A549 (cell line): ENCODE data around the gene DACH1. TPM values are rescaled to one million over a fixed set of nuclear protein-coding genes. Genes with fewer than 3 reads are reported as not detected.

Source experiments
- ATAC-seq, 2 experiments: fragments of 200-7000 bp in 1 of 2; fragments of >200 bp in 1 of 2; cut with Nextera tagmentation in 1 of 2; cut with Tn5 transposase in 1 of 2; 3 replicates each; pipeline versions ENCODE4 v1.8.0 to v1.9.1; 2018 to 2020; ENCODE audit warnings: mild to moderate bottlenecking in 1 of 2, moderate library complexity in 1 of 2
- CTCF ChIA-PET: fragments of 300-600 bp; sonication (Branson Sonifier 250); formaldehyde crosslinking; extraction: SDS; loops from one replicate; lab custom pipeline; 2021; ENCODE audit warnings: antibody characterized with exemption, inconsistent platforms; lab: Yijun Ruan, JAX
- POLR2A ChIA-PET: fragments of 350-600 bp; formaldehyde crosslinking; extraction: SDS; loops from one replicate; lab custom pipeline; 2021; ENCODE audit warnings: antibody characterized with exemption, inconsistent platforms; lab: Yijun Ruan, JAX
- DNase-seq, 2 experiments: peaks; one replicate each; pipeline versions ENCODE4 v3.0.0 to v3.0.0-alpha.2; 2011 to 2016; ENCODE audit warnings: low read depth in 1 of 2, low spot score in 1 of 2
- FAIRE-seq: peaks from 2 replicates; lab custom pipeline; 2011; peaks lifted over from hg19 to GRCh38; lab: Jason Lieb, UNC
- H3K27ac ChIP-seq, 2 experiments: fragments of >200 bp; sonication (Bioruptor Twin); formaldehyde crosslinking; 3 replicates each; pipeline ENCODE4 v1.5.1; 2016 to 2017
- H3K4me1 ChIP-seq: fragments of >200 bp; sonication (Bioruptor Twin); formaldehyde crosslinking; 3 replicates; pipeline ENCODE4 v1.6.1; 2016
- H3K4me2 ChIP-seq: fragments of >200 bp; sonication (Bioruptor Twin); formaldehyde crosslinking; 3 replicates; pipeline ENCODE4 v1.6.1; 2016
- H3K4me3 ChIP-seq: fragments of >200 bp; sonication (Bioruptor Twin); formaldehyde crosslinking; 3 replicates; pipeline ENCODE4 v1.5.1; 2016
- H3K9me3 ChIP-seq: fragments of >200 bp; sonication (Bioruptor Twin); formaldehyde crosslinking; 3 replicates; pipeline ENCODE4 v1.6.1; 2016
- BCL3 ChIP-seq: fragments of >200 bp; sonication (Bioruptor Twin); formaldehyde crosslinking; IDR thresholded peaks from 3 replicates; pipeline ENCODE4 v1.6.1; 2016
- CBX2 ChIP-seq: fragments of 200-600 bp; sonication (generic); IDR thresholded peaks from 2 replicates; pipeline ENCODE4 v1.6.1; 2016; ENCODE audit warnings: low read depth, mild to moderate bottlenecking, borderline replicate concordance
- CTCF ChIP-seq: fragments of >200 bp; sonication (Bioruptor Twin); formaldehyde crosslinking; IDR thresholded peaks from 3 replicates; pipeline ENCODE4 v1.5.1; 2016
- EHF ChIP-seq: fragments of 250-450 bp; sonication (Bioruptor Pico); IDR thresholded peaks from 2 replicates; pipeline ENCODE4 v1.5.0; 2020; ENCODE audit warnings: mild to moderate bottlenecking
- FOXS1 ChIP-seq: fragments of 250-450 bp; sonication (Bioruptor Pico); IDR thresholded peaks from 2 replicates; pipeline ENCODE4 v1.5.0; 2020; ENCODE audit warnings: mild to moderate bottlenecking, moderate library complexity
- GATA3 ChIP-seq: IDR thresholded peaks from 2 replicates; pipeline ENCODE4 v1.6.1; 2012; ENCODE audit warnings: borderline replicate concordance
- HES2 ChIP-seq: fragments of >200 bp; sonication (Bioruptor Twin); formaldehyde crosslinking; IDR thresholded peaks from 2 replicates; pipeline ENCODE4 v1.6.1; 2016
- HMGXB4 ChIP-seq: fragments of 250-450 bp; sonication (Bioruptor Pico); IDR thresholded peaks from 2 replicates; pipeline ENCODE4 v1.5.0; 2021; ENCODE audit warnings: mild to moderate bottlenecking, moderate library complexity, borderline replicate concordance
- HOXB5 ChIP-seq: fragments of 250-450 bp; sonication (Bioruptor Pico); IDR thresholded peaks from 2 replicates; pipeline ENCODE4 v1.5.0; 2020; ENCODE audit warnings: mild to moderate bottlenecking, moderate library complexity
- MAFK ChIP-seq: fragments of 450-650 bp; IDR thresholded peaks from 2 replicates; pipeline ENCODE4 v1.6.1; 2014; ENCODE audit not compliant: partially characterized antibody
- MAX ChIP-seq: IDR thresholded peaks from 2 replicates; pipeline ENCODE4 v1.6.1; 2012
- NFE2L2 ChIP-seq: fragments of 150-350 bp; conservative IDR thresholded peaks from 2 replicates; pipeline ENCODE4 v1.6.1; 2014; ENCODE audit warnings: low read length
- PHF8 ChIP-seq: fragments of 200-600 bp; sonication (generic); IDR thresholded peaks from 2 replicates; pipeline ENCODE4 v1.6.1; 2016; ENCODE audit warnings: low read depth, mild to moderate bottlenecking, antibody characterized with exemption, moderate library complexity, borderline replicate concordance
- POLR2AphosphoS2 ChIP-seq: conservative IDR thresholded peaks from 2 replicates; pipeline ENCODE4 v1.6.1; 2012; ENCODE audit warnings: low read length, improper control_type of control experiment, inconsistent platforms
- RAD21 ChIP-seq, 2 experiments: fragments of >200 bp in 1 of 2; sonication (Bioruptor Twin) in 1 of 2; formaldehyde crosslinking in 1 of 2; IDR thresholded peaks in 1 of 2; conservative IDR thresholded peaks in 1 of 2; 2 replicates in 1 of 2; 3 replicates in 1 of 2; pipeline ENCODE4 v1.6.1; 2012 to 2018; ENCODE audit warnings: inconsistent platforms in 1 of 2
- RARB ChIP-seq: fragments of 250-450 bp; sonication (Bioruptor Pico); IDR thresholded peaks from 2 replicates; pipeline ENCODE4 v1.8.0; 2021; ENCODE audit warnings: mild to moderate bottlenecking, moderate library complexity
- REST ChIP-seq: fragments of 200-600 bp; sonication (generic); IDR thresholded peaks from 2 replicates; pipeline ENCODE4 v1.6.1; 2016; ENCODE audit warnings: antibody characterized with exemption, mild to moderate bottlenecking, moderate library complexity
- SMC3 ChIP-seq: fragments of >200 bp; sonication (Bioruptor Twin); formaldehyde crosslinking; IDR thresholded peaks from 3 replicates; pipeline ENCODE4 v1.6.1; 2018; ENCODE audit warnings: inconsistent platforms
- TFCP2L1 ChIP-seq: fragments of 250-450 bp; sonication (Bioruptor Pico); IDR thresholded peaks from 2 replicates; pipeline ENCODE4 v1.5.0; 2021; ENCODE audit warnings: mild to moderate bottlenecking
- ZC3H11A ChIP-seq: fragments of 450-650 bp; IDR thresholded peaks from 2 replicates; pipeline ENCODE4 v1.6.1; 2014; ENCODE audit warnings: antibody characterized with exemption, mild to moderate bottlenecking
- ZSCAN20 ChIP-seq: fragments of 250-450 bp; sonication (Bioruptor Pico); IDR thresholded peaks from 2 replicates; pipeline ENCODE4 v1.8.0; 2022; ENCODE audit warnings: mild to moderate bottlenecking, moderate library complexity
- WGBS: methylation state at CpG from one replicate; pipeline ENCODE4 v1.1.6; 2017; ENCODE audit errors: missing lambda C conversion rate; 5-methylcytosine and 5-hydroxymethylcytosine counted together
- polyA plus RNA-seq, 4 experiments: library from polyadenylated mRNA; depleted of rRNA in 3 of 4; stranded (reverse); fragments of >200 nt; fragmentation: RNase III in 1 of 4; extraction: RNeasy Plus Mini Kit Qiagen cat#74134 plus additional on column Dnase treatment in 1 of 4; gene quantifications; 2 replicates in 3 of 4; 3 replicates in 1 of 4; pipeline ENCODE4 v1.2.3, GENCODE V29; 2011 to 2017
- TF ChIP-seq, protein P1 (sequence below): fragments of 150-350 bp; IDR thresholded peaks from 2 replicates; pipeline ENCODE4 v1.6.1; 2014; ENCODE audit warnings: low read depth, mild to moderate bottlenecking, low read length

DACH1 gene
- polyA plus RNA-seq, 2 of the 4 experiments (the other 2 are of a cell fraction) = not detected

DNA sequence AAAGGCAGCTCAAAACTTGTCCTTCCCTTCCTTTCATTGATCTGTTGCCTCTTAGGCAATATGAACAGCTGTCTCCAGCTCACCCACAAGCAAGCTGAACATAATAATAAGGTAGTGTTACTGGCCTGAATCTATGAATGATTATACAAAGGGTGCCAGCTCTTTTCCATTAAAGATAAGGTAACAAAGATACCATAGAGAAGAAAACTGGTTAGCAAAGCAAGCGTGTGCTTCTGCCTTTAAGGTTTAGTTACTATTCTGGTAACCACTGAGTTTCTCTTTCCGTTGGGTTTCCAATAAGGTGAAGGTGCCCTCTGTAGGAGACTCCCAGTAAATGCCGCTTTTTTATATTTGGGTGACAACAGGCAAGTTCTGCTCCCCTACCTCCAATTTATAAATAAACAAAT is 12.1 kb upstream of the DACH1 start:
- ATAC-seq (peak in 1 of 2 experiments; percentile 66; a peak in 2 of 6 replicates), FAIRE-seq (no peak)
- Histone ChIP-seq H3K4me2 (no peak overlapping the region), H3K4me1 (no peaks in the 10 kb centered on the region), H3K27ac (no peak overlapping the region)
- 0% methylated on average over 3 of the region's 3 CpGs for WGBS
- CTCF ChIA-PET = interaction anchor here (0.7 to 1.8 kb wide), 4 partner anchors 9 to 33 kb away, joined by 3 to 9 read pairs (median 3); partner anchors contain the start of gene DACH1
- TF ChIP-seq RAD21 (conservative IDR thresholded peaks at IDR 0.05 in 1 of 2, IDR thresholded peaks at IDR 0.05 in 1 of 2) (peak; percentile 34 to 43; a peak in 4 of 5 replicates), HES2 (no peak), CTCF (peak; percentile 27; the same call in 2 of the 3 replicates), CBX2 (no peak), REST (no peak), GATA3 (no peak)
- TF ChIP-seq, all 56 proteins: peak for 2
- Histone ChIP-seq H3K4me3 (no peak overlapping the region), H3K9me3 (no peaks in the 10 kb centered on the region)
- peak in 1 of 2 experiments; percentile 10 for DNase-seq
- POLR2A ChIA-PET = no interaction called here

DNA sequence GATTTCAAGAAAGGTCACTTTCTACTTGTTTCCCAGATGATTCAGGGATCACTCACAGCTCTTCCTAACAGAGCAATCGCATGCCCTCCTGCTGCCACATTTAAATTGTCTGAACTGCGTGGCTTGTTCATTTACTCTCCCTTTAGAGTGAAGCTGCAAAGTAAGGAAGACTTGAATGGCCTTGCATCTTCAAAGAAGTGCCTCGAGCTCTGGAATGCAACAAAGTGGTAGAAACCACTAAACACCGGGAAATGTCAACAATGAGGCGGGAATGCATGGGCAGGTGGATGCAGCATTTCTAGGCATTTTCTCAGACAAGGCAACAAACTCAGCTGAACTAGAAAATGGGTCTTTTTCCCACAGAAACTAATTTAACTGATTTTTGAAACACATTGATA is 10.3 kb upstream of the DACH1 start:
- TF ChIP-seq FOXS1 = no peak
- TF ChIP-seq HMGXB4 (CRISPR knock-in tag) = no peak
- no peak for TF ChIP-seq ZSCAN20 (CRISPR knock-in tag)
- TF ChIP-seq, protein P1, sequence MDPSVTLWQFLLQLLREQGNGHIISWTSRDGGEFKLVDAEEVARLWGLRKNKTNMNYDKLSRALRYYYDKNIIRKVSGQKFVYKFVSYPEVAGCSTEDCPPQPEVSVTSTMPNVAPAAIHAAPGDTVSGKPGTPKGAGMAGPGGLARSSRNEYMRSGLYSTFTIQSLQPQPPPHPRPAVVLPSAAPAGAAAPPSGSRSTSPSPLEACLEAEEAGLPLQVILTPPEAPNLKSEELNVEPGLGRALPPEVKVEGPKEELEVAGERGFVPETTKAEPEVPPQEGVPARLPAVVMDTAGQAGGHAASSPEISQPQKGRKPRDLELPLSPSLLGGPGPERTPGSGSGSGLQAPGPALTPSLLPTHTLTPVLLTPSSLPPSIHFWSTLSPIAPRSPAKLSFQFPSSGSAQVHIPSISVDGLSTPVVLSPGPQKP = no peak
- no peak for TF ChIP-seq BCL3
- no peak for TF ChIP-seq SMC3
- TF ChIP-seq NFE2L2 = no peak
- no peak for TF ChIP-seq ZC3H11A
- TF ChIP-seq POLR2AphosphoS2 = no peak
- no peak for TF ChIP-seq HES2
- no peak for TF ChIP-seq HOXB5 (CRISPR knock-in tag)
- no peak for TF ChIP-seq MAFK
- TF ChIP-seq EHF (CRISPR knock-in tag) = no peak
- TF ChIP-seq TFCP2L1 = no peak
- no peak for TF ChIP-seq MAX
- TF ChIP-seq RARB (CRISPR knock-in tag) = no peak
- TF ChIP-seq PHF8 = no peak
- ChIA-PET POLR2A (no interaction called here), CTCF (no interaction called here)
- 11% methylated on average over 5 of the region's 5 CpGs for WGBS
- FAIRE-seq = no peak
- Histone ChIP-seq H3K4me3 (no peak overlapping the region), H3K4me1 (no peaks in the 10 kb centered on the region), H3K4me2 (no peak overlapping the region), H3K27ac (no peak overlapping the region), H3K9me3 (no peaks in the 10 kb centered on the region)
- DNase-seq = no peak
- no peak for ATAC-seq
